Left kidney (tissue), 2 donors: ENCODE results near the gene GAGE10. TPM values are rescaled to one million over a fixed set of nuclear protein-coding genes. Genes with fewer than 3 reads are reported as not detected.
"Not testable (repeated sequence)": the region's sequence is repeated elsewhere in the genome, so short reads cannot be mapped to it uniquely, and the experiment has no call there.

Source experiments
- DNase-seq: peaks from one replicate; pipeline ENCODE4 v3.0.0-alpha.2; 2013
- polyA plus RNA-seq: library from polyadenylated mRNA; unstranded; fragments of 120-200 nt; gene quantifications from one replicate; pipeline ENCODE4 v1.2.1, GENCODE V29; 2013; ENCODE audit not compliant: insufficient read length

The GAGE10 gene
- polyA plus RNA-seq, 1 donor, result 0.27 TPM

DNA sequence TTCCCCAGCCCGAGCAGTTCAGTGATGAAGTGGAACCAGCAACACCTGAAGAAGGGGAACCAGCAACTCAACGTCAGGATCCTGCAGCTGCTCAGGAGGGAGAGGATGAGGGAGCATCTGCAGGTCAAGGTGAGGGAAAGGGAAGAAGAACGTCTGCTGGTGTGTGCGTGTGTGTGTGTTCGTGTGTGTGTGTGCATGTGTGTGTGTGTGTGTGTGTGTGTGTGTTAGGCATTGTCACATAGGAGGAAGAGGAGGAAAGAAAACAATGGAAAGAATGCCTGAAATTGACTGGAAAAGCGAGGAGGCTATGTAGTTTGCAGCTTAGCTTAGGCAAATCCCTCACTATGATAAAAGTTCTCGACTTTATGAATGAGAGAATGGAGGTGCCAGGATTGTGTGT lies 20.3 kb downstream of the GAGE10 start:
- DNase-seq, result not testable (repeated sequence)

GRCh38 chrX:49330421-49330820 lies 27.0 kb downstream of the GAGE10 start:
- DNase-seq, result not testable (repeated sequence)

DNA sequence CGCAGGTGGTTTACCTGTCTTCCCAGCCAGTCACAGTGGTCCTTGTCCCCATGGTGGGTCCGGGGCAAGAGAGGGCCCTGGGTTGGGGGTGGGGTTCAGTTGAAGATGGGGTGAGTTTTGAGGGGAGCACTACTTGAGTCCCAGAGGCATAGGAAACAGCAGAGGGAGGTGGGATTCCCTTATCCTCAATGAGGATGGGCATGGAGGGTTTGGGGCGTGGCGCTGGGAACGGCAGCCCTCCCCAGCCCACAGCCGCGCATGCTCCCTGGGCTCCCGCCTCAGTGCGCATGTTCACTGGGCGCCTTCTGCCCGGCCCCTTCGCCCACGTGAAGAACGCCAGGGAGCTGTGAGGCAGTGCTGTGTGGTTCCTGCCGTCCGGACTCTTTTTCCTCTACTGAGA lies 27.8 kb downstream of the GAGE10 start, which contains the start of gene GAGE13:
TSS of gene GAGE13 (plus strand) at position 301 of the 400 bp plus-strand sequence. CDS start 1,156 bp downstream, outside the sequence.
- not testable (repeated sequence) for DNase-seq

- not testable (repeated sequence) for DNase-seq
These were observed 28.4 kb downstream of the GAGE10 start for GRCh38 chrX:49331841-49332240.

- not testable (repeated sequence) for DNase-seq
These were observed 38.0 kb downstream of the GAGE10 start for GRCh38 chrX:49341449-49341848.

GRCh38 chrX:49344496-49345175 lies 41.2 kb downstream of the GAGE10 start:
- not testable (repeated sequence) for DNase-seq

GRCh38 chrX:49345402-49345801 lies 42.0 kb downstream of the GAGE10 start:
- DNase-seq, result not testable (repeated sequence)

DNA sequence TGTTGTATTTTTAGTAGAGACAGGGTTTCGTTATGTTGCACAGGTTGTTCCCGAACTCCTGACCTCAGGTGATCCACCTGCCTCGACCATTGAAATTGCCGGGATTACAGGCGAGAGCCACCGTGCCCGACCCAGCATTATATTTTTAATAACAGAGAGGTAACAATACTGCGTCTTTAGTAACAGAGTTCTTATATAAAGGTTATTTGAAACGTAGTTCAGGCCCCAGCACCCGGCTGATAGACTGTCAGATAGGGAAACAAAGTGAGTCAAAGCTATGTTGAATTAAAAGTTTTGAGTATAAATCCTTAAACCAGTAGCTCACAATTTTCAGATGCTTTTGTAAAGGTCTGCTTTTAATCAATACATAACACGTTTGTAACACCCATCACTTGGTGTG lies 42.7 kb downstream of the GAGE10 start:
- DNase-seq, result not testable (repeated sequence)

Other genes with a start within 250 kb of the GAGE10 start
- 11.7 TPM for gene CCDC120, start 244.6 kb upstream of the GAGE10 start, polyA plus RNA-seq
- gene PRAF2, start 229.6 kb upstream of the GAGE10 start, polyA plus RNA-seq, result 32.1 TPM
- gene WDR45, start 223.8 kb upstream of the GAGE10 start, polyA plus RNA-seq, result 57.9 TPM
- 21.4 TPM for gene GPKOW, start 179.9 kb upstream of the GAGE10 start, polyA plus RNA-seq
- gene MAGIX, start 140.9 kb upstream of the GAGE10 start, polyA plus RNA-seq, result 4.3 TPM
- gene PLP2, start 131.7 kb upstream of the GAGE10 start, polyA plus RNA-seq, result 37.9 TPM
- 5.6 TPM for gene PRICKLE3, start 117.3 kb upstream of the GAGE10 start, polyA plus RNA-seq
- 2.6 TPM for gene SYP, start 103.5 kb upstream of the GAGE10 start, polyA plus RNA-seq
- 0.47 TPM for gene CACNA1F, start 70.3 kb upstream of the GAGE10 start, polyA plus RNA-seq
- 16.3 TPM for gene CCDC22, start 68.2 kb upstream of the GAGE10 start, polyA plus RNA-seq
- 0.85 TPM for gene FOXP3, start 38.9 kb upstream of the GAGE10 start, polyA plus RNA-seq
- 8.1 TPM for gene PPP1R3F, start 33.9 kb upstream of the GAGE10 start, polyA plus RNA-seq
- not detected for gene GAGE12J, start 18.4 kb downstream of the GAGE10 start, polyA plus RNA-seq
- gene GAGE13, start 27.9 kb downstream of the GAGE10 start, polyA plus RNA-seq, result not detected
- not detected for gene GAGE12C, start 228.5 kb downstream of the GAGE10 start, polyA plus RNA-seq
- not detected for gene GAGE12D, start 238.1 kb downstream of the GAGE10 start, polyA plus RNA-seq
- not detected for gene GAGE12E, start 247.6 kb downstream of the GAGE10 start, polyA plus RNA-seq